HG02970 (cell line): Measurements from ENCODE around the gene DPPA2.

ENCODE experiments used
- ATAC-seq: cut with Tn5 transposase; IDR thresholded peaks from one replicate; pipeline ENCODE4 v1.9.1; 2021; ENCODE audit warnings: mild to moderate bottlenecking, moderate library complexity, moderate number of reproducible peaks; ENCODE audit not compliant: unreplicated experiment, low FRiP score

The DPPA2 gene

GRCh38 chr3:109328202-109328601 lies 11.9 kb upstream of the DPPA2 start:
- ATAC-seq: no peak

GRCh38 chr3:109325657-109326056 lies 9.3 kb upstream of the DPPA2 start:
- no peak for ATAC-seq

DNA sequence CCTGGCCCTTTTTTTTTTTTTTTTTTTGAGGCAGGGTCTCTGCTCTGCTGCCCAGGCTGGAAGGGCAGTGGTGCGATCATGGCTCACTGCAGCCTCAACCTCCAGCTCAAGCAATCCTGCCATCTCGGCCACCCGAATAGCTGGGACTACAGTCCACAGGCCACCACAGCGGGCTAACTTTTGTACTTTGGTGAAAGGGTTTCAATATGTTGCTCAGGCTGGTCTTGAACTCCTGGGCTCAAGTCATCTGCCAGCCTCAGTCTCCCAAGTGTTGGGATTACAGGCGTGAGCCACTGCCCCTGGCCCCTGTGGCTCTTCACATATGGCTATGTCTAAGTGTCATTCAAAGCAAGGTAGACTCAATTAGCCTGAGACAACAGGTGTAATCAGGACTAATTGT lies 8.8 kb upstream of the DPPA2 start:
- ATAC-seq: no peak

- ATAC-seq: no peak
These were observed 3.3 kb downstream of the DPPA2 start for GRCh38 chr3:109313061-109313460.

GRCh38 chr3:109297496-109297895 lies 18.8 kb downstream of the DPPA2 start:
- ATAC-seq: no peak

DNA sequence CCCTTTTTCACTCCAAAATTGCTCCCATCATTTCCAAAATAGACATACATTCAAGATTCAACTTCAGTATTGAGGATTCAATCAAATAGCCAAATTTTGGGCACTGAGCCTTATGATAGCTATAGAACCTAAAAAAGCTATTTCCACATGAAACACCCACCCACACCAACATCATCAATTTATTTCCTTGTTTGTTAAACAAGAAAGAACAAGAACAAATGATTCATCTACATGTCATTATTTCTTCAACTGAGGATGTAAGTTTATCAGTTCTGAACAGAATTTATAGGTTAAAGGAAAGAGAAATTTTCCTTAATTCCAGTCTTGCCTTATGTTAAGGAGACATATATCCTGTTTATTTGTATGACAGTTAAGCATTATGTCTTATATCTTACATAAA lies 32.2 kb downstream of the DPPA2 start:
- ATAC-seq: no peak

- no peak for ATAC-seq
These were observed 37.8 kb downstream of the DPPA2 start for GRCh38 chr3:109278546-109278945.

DNA sequence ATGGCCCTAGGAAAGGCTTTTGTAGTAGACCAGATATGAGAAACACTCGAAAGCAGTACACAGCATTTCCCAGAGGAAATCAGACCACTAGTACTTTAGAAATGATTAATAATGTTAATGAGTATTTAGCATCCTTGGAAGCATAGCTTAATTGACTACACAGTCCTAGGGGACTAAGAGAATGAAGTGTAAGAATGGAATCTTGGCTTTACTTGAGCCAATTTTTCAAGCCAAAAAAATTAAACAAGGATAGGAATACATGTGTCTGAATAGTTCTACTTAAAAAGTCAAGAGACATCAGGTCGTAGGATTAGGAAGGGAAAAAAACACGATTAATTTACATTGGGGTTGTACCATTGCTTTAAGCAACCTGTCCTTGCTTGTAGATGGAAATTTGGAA lies 38.2 kb downstream of the DPPA2 start:
- ATAC-seq: no peak

DNA sequence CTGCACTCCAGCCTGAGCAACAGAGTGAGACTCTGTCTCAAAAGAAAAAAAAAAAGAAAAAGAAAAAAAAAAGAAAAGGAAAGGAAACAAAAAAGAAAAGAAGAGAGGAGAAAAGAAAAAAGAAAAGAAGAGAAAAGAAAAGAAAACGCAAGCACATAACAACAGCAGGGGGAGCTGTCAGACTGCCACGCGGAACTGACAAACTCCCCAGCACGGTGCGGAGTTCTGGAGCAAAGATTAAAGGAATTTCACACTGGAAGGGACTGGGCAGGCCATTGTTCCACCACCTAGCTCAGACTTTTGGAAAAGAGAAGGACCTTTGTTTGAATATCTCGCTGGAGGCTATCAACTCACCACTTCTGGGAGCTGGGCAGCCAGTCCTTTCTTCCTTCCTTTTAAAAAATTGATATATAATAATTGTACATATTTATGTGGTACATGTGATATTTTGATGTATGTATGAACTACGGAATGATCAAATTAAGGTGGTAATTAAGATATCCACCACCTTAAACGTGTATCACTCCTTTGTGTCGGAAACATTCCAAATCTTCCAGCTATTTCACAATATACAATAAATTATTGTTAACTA lies 40.5 kb downstream of the DPPA2 start:
- no peak for ATAC-seq

DNA sequence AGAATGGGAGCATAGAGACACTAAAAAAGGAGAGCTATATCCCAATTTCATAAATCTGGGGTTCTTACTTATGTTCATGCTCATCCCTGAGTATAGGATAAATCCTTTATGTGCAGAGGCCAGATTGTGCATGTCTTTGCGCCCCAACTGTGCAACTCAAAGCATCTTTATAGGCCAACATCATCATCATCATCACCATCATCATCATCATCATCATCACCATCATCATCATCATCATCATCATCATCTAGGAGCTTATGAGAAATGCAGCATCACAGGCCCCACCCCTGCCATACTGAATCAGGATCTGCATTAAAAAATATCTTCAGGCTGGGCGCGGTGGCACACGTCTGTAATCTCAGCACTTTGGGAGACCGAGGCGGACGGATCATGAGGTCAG lies 45.5 kb downstream of the DPPA2 start:
- ATAC-seq: no peak

DNA sequence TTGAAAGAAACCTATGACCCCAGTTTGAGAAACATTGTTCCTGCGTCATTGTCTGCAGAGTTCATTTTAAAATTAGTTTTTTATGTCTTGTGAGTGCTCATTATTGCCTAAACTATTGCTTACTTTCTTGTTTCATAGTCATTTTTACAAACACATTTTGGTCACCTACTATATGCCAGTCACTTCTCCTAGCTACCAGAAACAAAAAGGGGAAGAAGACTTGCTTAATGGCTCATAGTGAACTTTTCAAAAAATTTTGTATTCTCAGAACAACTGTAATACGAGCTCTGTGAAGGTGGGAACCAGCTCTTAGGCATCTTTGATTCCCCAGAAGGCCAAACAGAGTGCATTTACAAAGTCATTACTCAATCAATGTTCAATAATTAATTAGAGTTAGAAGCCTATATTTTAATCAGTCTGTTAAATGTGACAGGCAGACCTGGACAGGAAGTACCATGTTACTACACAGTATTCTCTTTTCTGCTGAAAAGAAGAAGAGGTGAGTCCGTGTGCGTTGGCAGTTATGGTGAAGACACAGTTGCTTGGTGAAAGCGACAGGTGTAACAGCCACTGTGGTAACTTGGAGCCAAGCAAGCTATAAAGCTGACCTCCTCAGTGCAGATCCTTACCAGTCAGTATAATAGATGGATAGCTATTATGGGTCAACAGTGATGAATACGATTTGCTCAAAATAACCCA lies 46.6 kb downstream of the DPPA2 start:
- ATAC-seq: no peak

- no peak for ATAC-seq
These were observed 48.1 kb downstream of the DPPA2 start for GRCh38 chr3:109268181-109268580.

DNA sequence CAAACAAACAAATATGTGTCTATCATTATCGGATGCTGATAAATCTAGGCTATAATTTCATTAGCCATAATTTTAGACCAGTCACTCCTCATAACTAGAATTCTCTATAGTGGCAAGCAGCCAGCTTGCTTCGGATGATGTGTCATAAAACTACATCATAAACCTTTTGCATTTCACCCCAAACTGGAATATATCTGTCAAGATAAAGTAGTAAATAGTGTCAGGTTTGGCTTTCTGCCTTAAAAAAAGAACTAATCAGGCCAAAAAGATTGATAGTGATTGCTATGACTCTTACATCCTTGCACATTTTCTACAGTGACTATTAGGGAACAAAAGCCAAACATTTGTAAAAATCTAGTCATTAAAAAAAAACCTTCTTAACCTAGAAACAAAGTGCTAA lies 51.0 kb downstream of the DPPA2 start:
- ATAC-seq: no peak

GRCh38 chr3:109257269-109257668 lies 59.0 kb downstream of the DPPA2 start:
- no peak for ATAC-seq

GRCh38 chr3:109254770-109255169 lies 61.5 kb downstream of the DPPA2 start:
- no peak for ATAC-seq

DNA sequence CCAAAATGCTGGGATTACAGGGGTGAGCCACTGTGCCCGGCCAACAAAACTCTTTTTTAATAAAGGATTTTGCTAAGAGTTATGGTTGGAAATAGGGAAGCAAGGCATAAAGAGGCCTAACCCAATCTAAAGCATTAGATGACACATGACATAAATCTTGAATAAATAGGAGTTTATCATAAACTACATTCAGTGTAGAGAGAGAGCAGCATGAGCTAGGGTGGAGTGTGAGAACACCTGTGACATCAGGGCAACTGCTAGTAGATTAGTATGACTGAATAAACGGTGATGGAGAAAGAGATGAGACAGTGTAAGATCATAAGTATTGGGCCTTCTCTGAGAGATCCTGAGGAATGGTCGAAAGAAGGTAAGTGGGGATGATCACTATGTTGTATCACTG lies 63.7 kb downstream of the DPPA2 start:
- no peak for ATAC-seq
